Skeletal muscle satellite cell (primary cell): ENCODE measurements around the gene FAM89A. TPM values are rescaled to one million over a fixed set of nuclear protein-coding genes. Genes with fewer than 3 reads are reported as not detected.
A peak's percentile ranks its signal among the peaks of the same experiment; 100 is the strongest.

Experiments
- H3K27me3 ChIP-seq: 2 replicates; pipeline ENCODE4 v1.7.0; 2013; ENCODE audit warnings: low read length; ENCODE audit not compliant: control insufficient read depth, insufficient read depth
- H3K36me3 ChIP-seq: 2 replicates; pipeline ENCODE4 v1.7.0; 2013; ENCODE audit warnings: mild to moderate bottlenecking, control low read depth, low read length; ENCODE audit not compliant: insufficient read depth
- H3K4me1 ChIP-seq: 2 replicates; pipeline ENCODE4 v1.7.0; 2013; ENCODE audit warnings: low read length; ENCODE audit not compliant: control insufficient read depth, insufficient read depth
- H3K4me2 ChIP-seq: 2 replicates; pipeline ENCODE4 v1.7.0; 2013; ENCODE audit warnings: mild to moderate bottlenecking, low read length
- H3K4me3 ChIP-seq: 2 replicates; pipeline ENCODE4 v1.7.0; 2013; ENCODE audit warnings: low read length
- H3K9ac ChIP-seq: 2 replicates; pipeline ENCODE4 v1.7.0; 2013; ENCODE audit warnings: mild to moderate bottlenecking, low read depth, low read length, moderate library complexity
- H3K9me3 ChIP-seq: replicated peaks from 2 replicates; pipeline ENCODE4 v1.7.0; 2013; ENCODE audit warnings: mild to moderate bottlenecking, control low read depth, low read length
- total RNA-seq: library from RNA; depleted of rRNA; stranded (reverse); fragments of >200 nt; gene quantifications from 2 replicates; pipeline ENCODE4 v1.2.3, GENCODE V29; 2012; rRNA removed

FAM89A gene
- 4.1 and 7.6 TPM in 2 replicates for total RNA-seq

DNA sequence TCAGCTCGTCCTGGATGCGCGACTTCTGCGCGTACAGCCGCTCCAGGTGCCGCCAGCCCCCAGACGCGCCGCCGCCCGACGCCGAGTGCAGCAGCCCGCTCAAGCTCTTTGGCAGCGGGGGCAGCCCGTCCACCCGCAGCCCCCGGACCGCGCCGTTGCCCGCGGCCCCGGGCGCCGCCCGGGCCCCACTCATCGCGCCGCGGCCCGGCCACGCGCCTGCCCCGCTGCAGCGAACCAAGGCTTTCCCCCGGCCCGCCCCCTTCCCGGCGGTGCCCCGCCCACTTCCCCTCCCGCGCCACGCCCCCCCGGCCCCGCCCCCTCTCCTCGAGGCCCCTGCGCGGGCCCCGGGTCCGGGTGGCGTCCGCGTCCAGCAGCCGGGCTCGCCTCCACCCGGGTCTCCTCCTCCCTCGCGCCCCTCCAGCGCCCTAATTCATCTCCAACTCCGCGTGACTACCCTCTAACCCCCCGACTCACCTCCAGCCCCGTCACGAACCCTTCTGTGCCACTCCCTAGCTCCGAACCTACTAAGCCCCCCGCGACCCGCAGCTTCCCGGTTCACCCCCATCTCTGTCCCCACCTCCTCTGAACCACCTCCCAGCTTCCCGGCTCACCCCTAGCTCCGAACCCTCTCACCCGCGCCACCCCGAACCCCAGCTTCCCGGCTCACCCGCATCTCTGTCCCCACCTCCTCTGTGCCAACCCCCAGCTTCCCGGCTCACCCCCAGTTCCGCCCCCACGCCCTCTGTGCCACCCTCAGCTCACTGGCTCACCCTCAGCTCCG is at the start of gene FAM89A:
Gene FAM89A, minus strand, starts transcription at position 236 of the 781 bp plus-strand sequence. Its CDS starts 43 bp downstream, at position 193.
- Histone ChIP-seq H3K4me2 (peak within 1 kb of the TSS; percentile 96), H3K9ac (peak within 1 kb of the TSS; percentile 76), H3K9me3 (no peaks in the 10 kb centered on the region), H3K27me3 (peaks cover 25% of the 10 kb centered on the region), H3K36me3 (no peaks in the 10 kb centered on the region), H3K4me1 (peaks cover 11% of the 10 kb centered on the region), H3K4me3 (peak within 1 kb of the TSS; percentile 83)

GRCh38 chr1:231084353-231084752 is 44.3 kb upstream of the FAM89A start:
- H3K4me3 ChIP-seq: no peak overlapping the region
- H3K27me3 ChIP-seq: peaks cover 4% of the 10 kb centered on the region
- no peaks in the 10 kb centered on the region for H3K36me3 ChIP-seq
- no peak overlapping the region for H3K4me2 ChIP-seq
- no peaks in the 10 kb centered on the region for H3K9me3 ChIP-seq
- H3K9ac ChIP-seq: no peak overlapping the region
- H3K4me1 ChIP-seq: no peaks in the 10 kb centered on the region

GRCh38 chr1:231079163-231079562 is 39.1 kb upstream of the FAM89A start:
- no peaks in the 10 kb centered on the region for H3K36me3 ChIP-seq
- no peaks in the 10 kb centered on the region for H3K9me3 ChIP-seq
- H3K27me3 ChIP-seq: peaks cover 13% of the 10 kb centered on the region
- no peaks in the 10 kb centered on the region for H3K4me1 ChIP-seq
- no peak overlapping the region for H3K4me3 ChIP-seq
- H3K9ac ChIP-seq: no peak overlapping the region
- no peak overlapping the region for H3K4me2 ChIP-seq

GRCh38 chr1:231078250-231078649 is 38.2 kb upstream of the FAM89A start:
- Histone ChIP-seq H3K4me1 (no peaks in the 10 kb centered on the region), H3K27me3 (peaks cover 13% of the 10 kb centered on the region), H3K36me3 (no peaks in the 10 kb centered on the region)

DNA sequence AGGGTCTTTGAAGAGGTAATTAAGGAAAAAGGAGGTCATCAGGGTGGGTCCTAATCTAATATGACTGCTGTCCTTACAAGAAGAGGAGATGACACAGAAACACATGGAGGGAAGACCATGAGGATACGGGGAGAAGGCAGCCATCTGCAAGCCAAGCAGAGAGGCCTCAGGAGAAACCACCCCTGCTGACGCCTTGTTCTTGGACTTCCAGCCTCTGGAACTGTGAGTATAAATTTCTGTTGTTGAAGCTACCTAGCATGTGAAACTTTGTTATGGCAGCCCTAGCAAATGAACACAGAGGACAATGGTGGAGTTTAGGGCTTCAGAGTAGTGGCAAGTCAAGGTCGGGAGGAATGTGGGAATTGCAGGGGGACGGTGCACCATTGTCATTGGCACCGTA is 36.7 kb upstream of the FAM89A start:
- Histone ChIP-seq H3K9me3 (no peaks in the 10 kb centered on the region), H3K9ac (no peak overlapping the region), H3K36me3 (no peaks in the 10 kb centered on the region), H3K4me3 (no peak overlapping the region), H3K4me1 (no peaks in the 10 kb centered on the region), H3K27me3 (peaks cover 13% of the 10 kb centered on the region), H3K4me2 (no peak overlapping the region)

More at GRCh38 chr1:231078250-231078649, 38.2 kb upstream of the FAM89A start:
- no peak overlapping the region for H3K4me2 ChIP-seq
- H3K4me3 ChIP-seq: no peak overlapping the region
- no peaks in the 10 kb centered on the region for H3K9me3 ChIP-seq
- H3K9ac ChIP-seq: no peak overlapping the region

DNA sequence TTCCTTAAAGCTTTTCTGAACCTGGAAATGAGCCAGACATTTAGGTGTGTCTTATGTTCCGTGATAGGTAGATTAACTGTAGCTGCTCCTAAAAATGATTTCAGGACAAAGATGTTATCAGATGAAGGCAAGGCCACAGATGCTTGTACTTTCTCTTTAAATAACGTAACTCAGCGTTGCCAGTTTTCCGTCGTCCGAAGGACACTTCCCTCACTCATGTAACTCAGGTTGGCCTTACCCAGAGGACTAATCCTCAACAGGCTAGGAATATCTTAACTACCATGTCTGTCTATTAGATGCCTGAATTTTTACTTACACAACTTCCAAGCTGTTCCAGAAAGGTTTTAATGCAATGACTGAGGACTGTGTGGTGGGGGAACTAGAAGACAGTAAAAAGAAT is 35.4 kb upstream of the FAM89A start:
- Histone ChIP-seq H3K27me3 (peaks cover 13% of the 10 kb centered on the region), H3K9ac (no peak overlapping the region), H3K36me3 (no peaks in the 10 kb centered on the region), H3K4me2 (no peak overlapping the region), H3K4me1 (no peaks in the 10 kb centered on the region), H3K9me3 (no peaks in the 10 kb centered on the region), H3K4me3 (no peak overlapping the region)

GRCh38 chr1:231075020-231075419 is 35.0 kb upstream of the FAM89A start:
- Histone ChIP-seq H3K36me3 (no peaks in the 10 kb centered on the region), H3K9ac (no peak overlapping the region), H3K9me3 (no peaks in the 10 kb centered on the region), H3K4me1 (no peaks in the 10 kb centered on the region), H3K4me3 (no peak overlapping the region), H3K4me2 (no peak overlapping the region), H3K27me3 (peaks cover 13% of the 10 kb centered on the region)

DNA sequence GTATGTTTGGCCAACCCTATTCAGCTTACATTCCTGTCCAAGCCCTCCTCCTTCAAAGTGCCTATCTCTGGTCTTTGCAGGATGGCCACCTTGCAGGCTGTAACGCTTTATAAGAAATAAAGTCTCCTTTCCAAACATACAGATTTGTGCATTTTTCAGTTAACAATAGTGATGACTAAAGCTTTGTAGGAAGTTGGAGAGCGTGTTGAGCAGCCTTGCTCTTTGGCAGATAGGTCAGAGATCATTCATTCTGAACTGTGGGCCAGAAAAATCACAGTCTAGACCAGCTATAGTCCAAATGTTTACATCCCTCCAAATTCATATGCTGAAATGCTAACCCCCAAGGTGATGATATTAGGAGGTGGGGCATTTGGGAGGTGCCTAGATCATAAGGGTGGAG is 34.0 kb upstream of the FAM89A start:
- Histone ChIP-seq H3K4me3 (no peak overlapping the region), H3K27me3 (peaks cover 10% of the 10 kb centered on the region), H3K9me3 (no peaks in the 10 kb centered on the region), H3K4me2 (no peak overlapping the region), H3K4me1 (no peaks in the 10 kb centered on the region), H3K9ac (no peak overlapping the region), H3K36me3 (no peaks in the 10 kb centered on the region)

DNA sequence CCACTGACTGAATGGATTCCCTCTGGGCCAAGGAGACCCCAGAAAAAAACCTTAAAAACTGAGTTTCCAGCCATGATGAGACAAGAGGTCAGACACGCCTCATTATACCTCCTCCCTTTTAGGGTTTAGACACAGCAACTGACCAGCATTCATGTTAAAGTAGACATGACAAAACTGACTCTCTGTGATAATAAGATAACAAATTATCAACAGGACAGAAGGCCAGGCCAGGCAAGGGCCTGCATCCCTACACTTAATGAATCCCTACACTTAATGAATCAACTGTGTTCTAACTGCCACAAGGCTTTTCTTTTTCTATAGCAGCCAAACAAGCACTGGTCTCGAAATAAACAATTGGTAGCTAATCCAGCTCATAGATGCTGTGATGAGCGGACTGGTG is 33.3 kb upstream of the FAM89A start:
- H3K9ac ChIP-seq: no peak overlapping the region
- no peaks in the 10 kb centered on the region for H3K36me3 ChIP-seq
- no peak overlapping the region for H3K4me3 ChIP-seq
- no peaks in the 10 kb centered on the region for H3K4me1 ChIP-seq
- H3K27me3 ChIP-seq: peaks cover 4% of the 10 kb centered on the region
- no peak overlapping the region for H3K4me2 ChIP-seq
- no peaks in the 10 kb centered on the region for H3K9me3 ChIP-seq

DNA sequence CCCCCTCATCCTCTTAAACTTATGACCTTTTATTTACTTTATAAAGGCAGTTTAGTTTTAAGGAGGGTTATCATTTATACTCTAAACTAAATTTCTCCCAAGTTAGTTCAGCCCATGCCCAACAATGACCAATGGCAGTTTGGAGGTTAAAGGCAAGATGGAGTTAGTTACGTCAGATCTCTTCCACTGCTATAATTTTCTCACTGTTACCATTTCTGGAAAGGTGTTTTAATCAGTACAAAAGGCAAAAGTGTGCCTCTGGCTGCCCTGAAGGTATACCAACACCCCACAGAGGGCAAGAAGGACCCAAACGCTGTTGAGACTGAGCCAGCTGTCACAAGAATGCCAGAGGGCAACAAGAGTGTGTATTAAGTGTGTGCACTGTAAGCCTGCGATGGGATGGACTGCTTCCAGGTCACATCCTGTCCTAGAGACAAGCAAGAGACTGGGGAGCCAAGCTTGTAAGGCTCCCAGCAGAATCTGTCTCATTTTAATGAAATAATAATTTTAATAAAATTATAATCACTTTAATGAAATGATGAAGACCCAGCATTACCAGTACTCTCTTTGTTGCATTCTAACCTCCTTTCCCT is 32.5 kb upstream of the FAM89A start:
- Histone ChIP-seq H3K27me3 (peaks cover 4% of the 10 kb centered on the region), H3K36me3 (no peaks in the 10 kb centered on the region), H3K9me3 (no peaks in the 10 kb centered on the region), H3K9ac (no peak overlapping the region), H3K4me1 (no peaks in the 10 kb centered on the region), H3K4me2 (no peak overlapping the region), H3K4me3 (no peak overlapping the region)

- Histone ChIP-seq H3K4me2 (no peak overlapping the region), H3K9me3 (no peaks in the 10 kb centered on the region), H3K27me3 (peaks cover 4% of the 10 kb centered on the region), H3K4me1 (no peaks in the 10 kb centered on the region), H3K36me3 (no peaks in the 10 kb centered on the region), H3K9ac (no peak overlapping the region), H3K4me3 (no peak overlapping the region)
Observed at GRCh38 chr1:231072041-231072440, 32.0 kb upstream of the FAM89A start.
